Left lung (tissue), 10 donors: ENCODE results near the gene C6orf132. TPM values are rescaled to one million over a fixed set of nuclear protein-coding genes. Genes with fewer than 3 reads are reported as not detected.

Experiments
- ATAC-seq: fragments of 200-7000 bp; cut with Tn5 transposase; one replicate; pipeline ENCODE4 v1.9.1; 2020; ENCODE audit warnings: moderate library complexity
- DNase-seq, 4 donors: peaks; one replicate each; pipeline ENCODE4 v3.0.0-alpha.2; 2013 to 2020
- H3K27ac ChIP-seq, 2 donors: fragments of 200-600 bp; sonication (generic) in 1 of 2; one replicate each; pipeline versions ENCODE4 v1.5.0 to v1.8.0; 2020 to 2021
- H3K27me3 ChIP-seq, 2 donors: fragments of 200-600 bp; sonication (generic) in 1 of 2; one replicate each; pipeline versions ENCODE4 v1.5.0 to v1.8.0; 2020 to 2021
- H3K36me3 ChIP-seq, 2 donors: fragments of 200-600 bp; sonication (generic) in 1 of 2; one replicate each; pipeline versions ENCODE4 v1.5.0 to v1.8.0; 2020 to 2021
- H3K4me1 ChIP-seq, 2 donors: fragments of 200-600 bp; one replicate each; pipeline ENCODE4 v1.8.0; 2021
- H3K4me3 ChIP-seq, 2 donors: fragments of 200-600 bp; sonication (generic) in 1 of 2; one replicate each; pipeline versions ENCODE4 v1.5.0 to v1.8.0; 2020 to 2021; ENCODE audit warnings: mild to moderate bottlenecking in 1 of 2
- H3K9me3 ChIP-seq, 2 donors: fragments of 200-600 bp; sonication (generic) in 1 of 2; one replicate each; pipeline versions ENCODE4 v1.5.0 to v1.8.0; 2020 to 2021
- intact Hi-C, 2 donors: fragments of 100-400 bp; cut with DNase I; formaldehyde crosslinking; loops; one replicate each; pipeline versions ENCODE4 v1.11.2 to v1.14.2; 2022
- polyA plus RNA-seq, 6 donors: library from polyadenylated mRNA; unstranded; fragments of 120-200 nt; gene quantifications; one replicate each; pipeline ENCODE4 v1.2.1, GENCODE V29; 2013; ENCODE audit not compliant: insufficient read length in 6 of 6
- total RNA-seq, 2 donors: library from RNA; stranded (reverse); fragmentation: NEBNext Ultra II Directional; extraction: Animal tissue kit (Norgen Biotek cat#: 25700); gene quantifications; one replicate each; pipeline ENCODE4 v1.2.1, GENCODE V29; 2021
- TF ChIP-seq, protein P1 (sequence below), 2 donors: fragments of 200-600 bp; sonication (generic) in 1 of 2; IDR thresholded peaks; one replicate each; pipeline versions ENCODE4 v1.5.0 to v1.8.0; 2021; ENCODE audit warnings: antibody characterized with exemption in 2 of 2
- donor health status: DM: no; HTN: yes; CAD: no.
- donor health status: DM: no; HTN: no; CAD: no.

The C6orf132 gene
- total and polyA plus RNA-seq, 8 donors: 2.4 to 20.3 (median 3.0) TPM

DNA sequence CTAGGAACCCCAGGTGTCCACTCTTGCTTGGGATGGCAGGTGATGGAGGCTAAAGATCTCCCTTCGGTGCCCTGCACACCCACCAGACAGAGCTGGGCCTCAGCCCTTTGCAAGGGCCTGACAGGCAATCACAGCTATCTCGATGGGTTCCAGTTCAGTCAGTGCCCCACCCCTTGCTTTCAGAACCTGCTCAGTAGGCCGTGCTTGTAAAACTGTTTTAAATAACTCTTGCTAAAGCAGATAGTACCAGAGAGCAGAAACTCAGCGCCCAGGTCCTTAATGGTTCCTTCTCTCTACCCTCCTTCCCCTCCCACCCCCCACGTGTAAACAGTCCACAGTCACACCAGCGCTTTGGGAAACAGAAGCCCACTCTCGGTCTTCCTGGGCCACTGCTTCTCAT lies 39.2 kb downstream of the C6orf132 start:
- Histone ChIP-seq H3K9me3 (no peaks in the 10 kb centered on the region), H3K4me3 (no peak overlapping the region), H3K4me1 (peaks cover 30 to 50% of the 10 kb centered on the region in 2 donors), H3K36me3 (no peaks in the 10 kb centered on the region), H3K27ac (peak overlapping the region; percentile 15 to 44), H3K27me3 (peaks cover 0 to 19% of the 10 kb centered on the region in 2 donors)
- peak; percentile 1 for ATAC-seq
- intact Hi-C loops: no loop called here
- no peak for DNase-seq
- TF ChIP-seq, protein P1, sequence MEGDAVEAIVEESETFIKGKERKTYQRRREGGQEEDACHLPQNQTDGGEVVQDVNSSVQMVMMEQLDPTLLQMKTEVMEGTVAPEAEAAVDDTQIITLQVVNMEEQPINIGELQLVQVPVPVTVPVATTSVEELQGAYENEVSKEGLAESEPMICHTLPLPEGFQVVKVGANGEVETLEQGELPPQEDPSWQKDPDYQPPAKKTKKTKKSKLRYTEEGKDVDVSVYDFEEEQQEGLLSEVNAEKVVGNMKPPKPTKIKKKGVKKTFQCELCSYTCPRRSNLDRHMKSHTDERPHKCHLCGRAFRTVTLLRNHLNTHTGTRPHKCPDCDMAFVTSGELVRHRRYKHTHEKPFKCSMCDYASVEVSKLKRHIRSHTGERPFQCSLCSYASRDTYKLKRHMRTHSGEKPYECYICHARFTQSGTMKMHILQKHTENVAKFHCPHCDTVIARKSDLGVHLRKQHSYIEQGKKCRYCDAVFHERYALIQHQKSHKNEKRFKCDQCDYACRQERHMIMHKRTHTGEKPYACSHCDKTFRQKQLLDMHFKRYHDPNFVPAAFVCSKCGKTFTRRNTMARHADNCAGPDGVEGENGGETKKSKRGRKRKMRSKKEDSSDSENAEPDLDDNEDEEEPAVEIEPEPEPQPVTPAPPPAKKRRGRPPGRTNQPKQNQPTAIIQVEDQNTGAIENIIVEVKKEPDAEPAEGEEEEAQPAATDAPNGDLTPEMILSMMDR (IDR thresholded peaks at IDR 0.05): no peak

DNA sequence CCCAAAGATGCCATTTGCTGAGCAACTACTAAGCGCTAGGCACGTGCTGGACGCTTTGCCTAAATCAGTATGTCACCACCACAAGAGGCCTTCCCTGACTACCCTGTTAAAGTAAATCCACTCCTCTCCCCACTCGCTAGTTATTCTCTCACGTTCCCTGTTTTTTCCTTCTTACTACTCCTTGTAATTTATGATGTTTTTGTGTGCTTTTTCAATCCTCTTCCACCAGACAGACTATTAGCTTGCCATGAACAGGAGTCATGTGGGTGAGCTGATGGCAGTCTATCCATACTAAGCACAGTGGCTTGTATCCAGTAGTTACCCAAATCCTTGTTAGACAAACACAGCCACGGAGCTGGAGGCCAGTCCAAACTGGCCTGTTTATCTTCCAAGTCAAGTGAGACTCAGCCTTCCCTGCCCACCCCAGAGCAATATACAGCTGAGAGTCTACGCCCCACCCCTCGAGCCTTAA lies 41.2 kb downstream of the C6orf132 start:
- ATAC-seq (peak; percentile 35), DNase-seq (no peak)
- no peaks in the 10 kb centered on the region for H3K9me3 ChIP-seq
- TF ChIP-seq, protein P1 (IDR thresholded peaks at IDR 0.05): no peak
- H3K4me3 ChIP-seq: no peak overlapping the region
- intact Hi-C loops: no loop called here
- peaks cover 0 to 19% of the 10 kb centered on the region in 2 donors for H3K27me3 ChIP-seq
- H3K27ac ChIP-seq: peak overlapping the region; percentile 71 to 74
- peaks cover 30 to 50% of the 10 kb centered on the region in 2 donors for H3K4me1 ChIP-seq
- H3K36me3 ChIP-seq: no peaks in the 10 kb centered on the region

DNA sequence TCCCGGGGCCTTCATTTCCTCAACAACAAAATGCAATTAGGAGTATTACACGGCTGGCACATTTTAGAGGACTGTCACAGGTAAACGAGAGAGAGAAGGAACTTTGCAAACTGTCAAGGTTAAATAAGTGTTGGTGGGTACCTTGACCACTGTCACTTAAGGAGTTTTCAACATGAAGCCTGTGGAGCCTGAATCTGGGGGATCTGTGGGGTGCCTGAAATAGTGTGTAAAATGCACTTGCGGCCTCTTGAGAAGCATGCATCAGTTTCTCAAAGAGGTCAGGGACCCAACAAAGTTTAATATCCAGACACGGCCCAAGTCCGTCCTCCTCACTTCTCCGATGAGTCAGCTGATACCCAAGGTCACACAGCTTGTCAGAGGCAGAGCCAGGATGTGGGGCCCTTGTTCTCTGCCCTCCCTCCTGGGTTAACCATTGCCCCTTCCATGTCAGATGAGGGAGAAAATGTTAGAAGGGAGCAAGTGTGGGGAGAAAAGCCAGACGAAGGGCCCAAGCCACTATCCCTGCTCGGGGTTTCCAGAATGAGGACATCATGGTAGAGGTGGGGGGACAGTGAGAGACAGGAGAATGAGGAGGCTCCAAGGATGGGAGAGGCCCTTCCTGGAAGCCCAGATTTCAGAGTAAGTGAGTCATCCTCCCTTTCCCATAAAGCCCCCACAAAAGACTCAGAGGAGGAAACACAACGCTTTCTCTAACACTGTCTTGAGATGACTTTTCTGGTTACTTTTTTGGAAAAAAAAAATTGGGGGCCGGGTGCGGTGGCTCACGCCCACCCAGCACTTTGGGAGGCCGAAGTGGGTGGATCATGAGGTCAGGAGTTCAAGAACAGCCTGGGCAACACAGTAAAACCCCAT lies 42.2 kb downstream of the C6orf132 start:
- H3K4me3 ChIP-seq: no peak overlapping the region
- intact Hi-C loops: no loop called here
- H3K4me1 ChIP-seq: peaks cover 30 to 47% of the 10 kb centered on the region in 2 donors
- TF ChIP-seq, protein P1 (IDR thresholded peaks at IDR 0.05): no peak
- DNase-seq: no peak
- no peaks in the 10 kb centered on the region for H3K9me3 ChIP-seq
- no peaks in the 10 kb centered on the region for H3K36me3 ChIP-seq
- H3K27me3 ChIP-seq: peaks cover 0 to 16% of the 10 kb centered on the region in 2 donors
- ATAC-seq: peak; percentile 13
- H3K27ac ChIP-seq: peak overlapping the region; percentile 71 to 74

DNA sequence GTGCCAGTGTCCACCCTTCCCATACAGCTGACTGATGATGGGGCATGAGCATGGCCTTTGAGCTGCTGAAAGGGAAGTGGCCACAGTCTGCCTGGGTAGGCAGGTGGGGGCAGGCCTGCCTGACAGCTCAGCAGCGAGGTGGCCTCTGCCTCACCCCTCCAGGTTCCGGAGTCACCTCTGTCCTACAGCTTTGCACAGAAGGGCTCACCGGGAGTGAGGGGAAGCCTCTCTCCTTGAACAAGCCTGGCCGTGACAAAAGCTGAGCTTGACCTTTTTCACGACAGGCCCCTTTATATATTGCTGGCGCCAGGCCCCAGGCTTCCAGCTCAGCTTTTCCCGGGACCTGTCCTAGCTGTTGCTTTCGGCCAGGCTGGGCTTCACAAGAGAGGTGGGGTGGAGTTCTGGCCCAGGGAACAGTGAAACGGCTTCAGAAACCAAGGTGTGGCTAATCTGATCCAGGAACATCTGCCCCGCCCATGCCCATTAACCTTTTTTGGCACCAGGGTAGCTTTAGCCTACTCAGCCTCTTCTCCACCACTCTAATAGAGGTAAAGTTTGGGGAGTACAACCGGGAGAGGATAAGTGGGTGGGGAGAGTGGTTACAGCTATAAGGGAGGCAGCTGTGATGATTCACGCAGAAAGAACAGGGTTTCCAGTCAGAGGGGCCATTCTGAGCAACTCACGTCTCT lies 42.9 kb downstream of the C6orf132 start:
- no peaks in the 10 kb centered on the region for H3K9me3 ChIP-seq
- peak in 2 of 4 donors; percentile 82 to 86 for DNase-seq
- no peaks in the 10 kb centered on the region for H3K36me3 ChIP-seq
- H3K27me3 ChIP-seq: peaks cover 0 to 8% of the 10 kb centered on the region in 2 donors
- intact Hi-C loops: no loop called here
- H3K4me3 ChIP-seq: no peak overlapping the region
- H3K27ac ChIP-seq: peak overlapping the region; percentile 71 to 74
- ATAC-seq: peak; percentile 75
- TF ChIP-seq, protein P1 (IDR thresholded peaks at IDR 0.05): no peak
- peaks cover 30 to 39% of the 10 kb centered on the region in 2 donors for H3K4me1 ChIP-seq
